ENCODE data around the gene LRRC4B. TPM values are rescaled to one million over a fixed set of nuclear protein-coding genes. Genes with fewer than 3 reads are reported as not detected.

The LRRC4B gene
- total and polyA plus RNA-seq, 2 of the 8 experiments (the other 6 are each of a cell fraction or from before 2014, with no cell fraction given), result 13.4 to 21.2 TPM

GRCh38 chr19:50496189-50497021 is 71.8 kb downstream of the LRRC4B start (continued):
- TF ChIP-seq POU5F1 (IDR thresholded peaks at IDR 0.05; ENCODE audit: low read depth, low read length) (no peak), TCF12 (IDR thresholded peaks at IDR 0.05; ENCODE audit: low read depth, low read length) (no peak), RNF2 (IDR thresholded peaks at IDR 0.05; ENCODE audit: borderline replicate concordance, low read depth, low read length, missing control alignments, poor library complexity, severe bottlenecking) (no peak), CHD7 (IDR thresholded peaks at IDR 0.05; ENCODE audit: insufficient replicate concordance, low read length) (no peak), TEAD4 (IDR thresholded peaks at IDR 0.05; ENCODE audit: low read depth, low read length) (no peak)
